Measurements from ENCODE around the gene SPATA20. TPM values are rescaled to one million over a fixed set of nuclear protein-coding genes. Genes with fewer than 3 reads are reported as not detected.

The SPATA20 gene
- total and polyA plus RNA-seq, 2 of the 13 experiments (the other 11 are each of a cell fraction or from before 2014, with no cell fraction given) = 36.1 to 64.8 TPM

DNA sequence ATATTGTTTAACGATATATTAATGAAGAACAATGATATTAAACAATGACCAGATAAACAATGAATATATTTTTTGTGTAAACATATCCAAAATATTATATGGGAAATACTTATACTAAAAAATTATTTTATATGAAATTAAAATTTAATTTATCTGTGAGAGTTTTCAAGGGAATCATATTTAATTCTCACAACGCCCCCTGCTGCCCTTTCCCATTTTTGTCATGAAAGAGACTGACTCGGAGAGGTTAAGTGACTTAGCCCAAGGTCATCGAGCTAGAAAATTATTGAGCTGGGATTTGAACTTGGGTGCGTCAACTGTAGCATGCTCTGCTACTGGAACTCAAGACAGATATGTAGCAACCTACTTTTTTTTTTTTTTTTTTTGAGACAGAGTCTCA, 45.9 kb upstream of the SPATA20 start (continued):
- TF ChIP-seq ZNF362 (CRISPR knock-in tag; IDR thresholded peaks at IDR 0.05; ENCODE audit: borderline replicate concordance) (no peak), KMT2B (CRISPR knock-in tag; IDR thresholded peaks at IDR 0.05) (no peak), ZNF660 (CRISPR knock-in tag; IDR thresholded peaks at IDR 0.05; ENCODE audit: borderline replicate concordance, low read depth) (no peak), IKZF5 (CRISPR knock-in tag; IDR thresholded peaks at IDR 0.05) (no peak), ZNF703 (CRISPR knock-in tag; IDR thresholded peaks at IDR 0.05; ENCODE audit: borderline replicate concordance) (no peak), TBX3 (IDR thresholded peaks at IDR 0.05; ENCODE audit: borderline replicate concordance) (no peak), NR2F6 (IDR thresholded peaks at IDR 0.05) (peak; percentile 43), NR2F6 (CRISPR knock-in tag; IDR thresholded peaks at IDR 0.05) (no peak), MIXL1 (CRISPR knock-in tag; IDR thresholded peaks at IDR 0.05) (peak; percentile 16; the same call in 1 of the 2 replicates), STAT5B (CRISPR knock-in tag; IDR thresholded peaks at IDR 0.05) (no peak), SRF (IDR thresholded peaks at IDR 0.05; ENCODE audit: low read depth, low read length) (0 out of 2 replicates have a peak, but pooled peaks have one; percentile 54), ZNF652 (CRISPR knock-in tag; IDR thresholded peaks at IDR 0.05; ENCODE audit: borderline replicate concordance, low read depth) (peak; percentile 29; the same call in 1 of the 2 replicates), ERF (CRISPR knock-in tag; IDR thresholded peaks at IDR 0.05) (no peak), ESRRA (CRISPR knock-in tag; IDR thresholded peaks at IDR 0.05; ENCODE audit: low read depth) (peak; percentile 65; the same call in 1 of the 2 replicates), SKI (IDR thresholded peaks at IDR 0.05; ENCODE audit: partially characterized antibody) (peak; percentile 10), MTA1 (CRISPR knock-in tag; IDR thresholded peaks at IDR 0.05; ENCODE audit: borderline replicate concordance) (no peak), BCL6 (CRISPR knock-in tag; IDR thresholded peaks at IDR 0.05) (no peak)
- TF ChIP-seq, protein P1, sequence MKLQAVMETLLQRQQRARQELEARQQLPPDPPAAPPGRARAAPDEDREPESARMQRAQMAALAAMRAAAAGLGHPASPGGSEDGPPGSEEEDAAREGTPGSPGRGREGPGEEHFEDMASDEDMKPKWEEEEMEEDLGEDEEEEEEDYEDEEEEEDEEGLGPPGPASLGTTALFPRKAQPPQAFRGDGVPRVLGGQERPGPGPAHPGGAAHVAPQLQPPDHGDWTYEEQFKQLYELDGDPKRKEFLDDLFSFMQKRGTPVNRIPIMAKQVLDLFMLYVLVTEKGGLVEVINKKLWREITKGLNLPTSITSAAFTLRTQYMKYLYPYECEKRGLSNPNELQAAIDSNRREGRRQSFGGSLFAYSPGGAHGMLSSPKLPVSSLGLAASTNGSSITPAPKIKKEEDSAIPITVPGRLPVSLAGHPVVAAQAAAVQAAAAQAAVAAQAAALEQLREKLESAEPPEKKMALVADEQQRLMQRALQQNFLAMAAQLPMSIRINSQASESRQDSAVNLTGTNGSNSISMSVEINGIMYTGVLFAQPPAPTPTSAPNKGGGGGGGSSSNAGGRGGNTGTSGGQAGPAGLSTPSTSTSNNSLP (IDR thresholded peaks at IDR 0.05; ENCODE audit: low read depth, low read length) = peak; percentile 77; the same call in 1 of the 2 replicates
- TF ChIP-seq, protein P2, sequence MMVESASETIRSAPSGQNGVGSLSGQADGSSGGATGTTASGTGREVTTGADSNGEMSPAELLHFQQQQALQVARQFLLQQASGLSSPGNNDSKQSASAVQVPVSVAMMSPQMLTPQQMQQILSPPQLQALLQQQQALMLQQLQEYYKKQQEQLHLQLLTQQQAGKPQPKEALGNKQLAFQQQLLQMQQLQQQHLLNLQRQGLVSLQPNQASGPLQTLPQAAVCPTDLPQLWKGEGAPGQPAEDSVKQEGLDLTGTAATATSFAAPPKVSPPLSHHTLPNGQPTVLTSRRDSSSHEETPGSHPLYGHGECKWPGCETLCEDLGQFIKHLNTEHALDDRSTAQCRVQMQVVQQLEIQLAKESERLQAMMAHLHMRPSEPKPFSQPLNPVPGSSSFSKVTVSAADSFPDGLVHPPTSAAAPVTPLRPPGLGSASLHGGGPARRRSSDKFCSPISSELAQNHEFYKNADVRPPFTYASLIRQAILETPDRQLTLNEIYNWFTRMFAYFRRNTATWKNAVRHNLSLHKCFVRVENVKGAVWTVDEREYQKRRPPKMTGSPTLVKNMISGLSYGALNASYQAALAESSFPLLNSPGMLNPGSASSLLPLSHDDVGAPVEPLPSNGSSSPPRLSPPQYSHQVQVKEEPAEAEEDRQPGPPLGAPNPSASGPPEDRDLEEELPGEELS (CRISPR knock-in tag; IDR thresholded peaks at IDR 0.05) = no peak

Data from HepG2 (cell line).